HG02885 (cell line): Measurements from ENCODE around the gene RBFA.
A peak's percentile ranks its signal among the peaks of the same experiment; 100 is the strongest.
"Not testable (repeated sequence)": the region's sequence is repeated elsewhere in the genome, so short reads cannot be mapped to it uniquely, and the experiment has no call there.

Source experiments
- ATAC-seq: cut with Tn5 transposase; IDR thresholded peaks from one replicate; pipeline ENCODE4 v1.9.1; 2021; ENCODE audit warnings: mild to moderate bottlenecking; ENCODE audit not compliant: unreplicated experiment, poor library complexity

RBFA gene, protein sequence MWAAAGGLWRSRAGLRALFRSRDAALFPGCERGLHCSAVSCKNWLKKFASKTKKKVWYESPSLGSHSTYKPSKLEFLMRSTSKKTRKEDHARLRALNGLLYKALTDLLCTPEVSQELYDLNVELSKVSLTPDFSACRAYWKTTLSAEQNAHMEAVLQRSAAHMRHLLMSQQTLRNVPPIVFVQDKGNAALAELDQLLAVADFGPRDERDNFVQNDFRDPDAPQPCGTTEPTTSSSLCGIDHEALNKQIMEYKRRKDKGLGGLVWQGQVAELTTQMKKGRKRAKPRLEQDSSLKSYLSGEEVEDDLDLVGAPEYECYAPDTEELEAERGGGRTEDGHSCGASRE

GRCh38 chr18:80034068-80034851, at the start of gene RBFA:
RBFA (plus strand) TSS chr18:80034434; CDS start chr18:80034496, 62 bp downstream.
- ATAC-seq: peak; percentile 75

- ATAC-seq: no peak
Measured at GRCh38 chr18:79985172-79985571, 49.1 kb upstream of the RBFA start.

GRCh38 chr18:79986726-79987125, 47.5 kb upstream of the RBFA start:
- ATAC-seq: no peak

DNA sequence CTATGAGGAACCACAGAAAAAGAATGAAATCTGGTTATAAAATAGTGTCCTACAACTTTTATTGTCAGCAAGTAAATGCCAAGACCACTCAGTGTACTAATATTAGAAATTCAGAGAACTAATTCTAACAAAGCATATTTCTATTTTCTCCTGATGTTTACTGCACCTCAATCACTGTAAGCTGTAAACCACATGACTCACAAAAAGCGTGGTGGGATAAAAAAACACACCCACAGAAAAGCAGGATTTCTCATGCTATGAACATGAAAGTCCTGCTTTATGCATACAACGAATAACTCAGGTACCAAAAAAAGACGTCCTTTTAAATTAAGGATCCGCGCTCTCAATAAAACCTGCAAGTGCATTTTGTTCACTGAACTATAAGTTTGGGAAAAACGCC, 46.7 kb upstream of the RBFA start:
- no peak for ATAC-seq

- peak; percentile 69 for ATAC-seq
Measured at GRCh38 chr18:79988071-79988450, 46.2 kb upstream of the RBFA start.

DNA sequence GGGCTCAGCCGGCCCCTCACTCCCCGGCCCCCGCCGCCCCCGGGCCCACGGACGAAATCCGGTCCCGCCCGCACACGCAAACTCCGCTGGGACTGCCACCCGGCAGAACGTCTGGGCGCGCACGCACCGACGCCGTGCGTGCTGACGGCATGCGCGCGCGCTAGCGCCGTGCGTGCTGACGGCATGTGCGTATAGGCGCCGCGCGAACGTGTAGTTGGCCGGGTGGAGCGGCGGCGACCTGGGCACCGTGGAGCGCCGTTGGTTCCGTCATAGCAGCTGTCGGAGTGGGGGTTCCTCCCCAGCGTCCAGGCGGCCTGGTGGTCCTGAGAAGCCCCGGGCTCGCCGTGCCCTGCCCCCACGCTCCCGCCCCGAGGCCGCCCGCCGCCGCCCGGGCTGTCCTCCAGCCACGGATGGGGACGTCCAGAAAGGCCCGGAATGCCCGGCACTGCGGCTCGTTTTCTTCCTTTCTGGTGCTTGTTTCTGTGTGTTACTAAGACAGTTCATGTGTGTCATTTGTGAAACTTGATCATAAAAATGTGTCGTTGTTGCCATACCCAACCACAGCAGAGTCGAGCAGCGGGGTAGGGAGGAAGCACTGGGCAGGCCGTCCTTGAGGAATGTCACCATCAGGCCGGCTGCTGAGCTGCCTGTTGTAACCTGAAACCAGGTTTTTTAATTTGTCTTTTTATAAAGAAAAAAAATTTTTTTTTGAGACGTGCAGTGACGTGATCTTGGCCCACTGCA, 45.6 kb upstream of the RBFA start, which contains the start of gene TXNL4A:
Gene TXNL4A (minus strand): TSS at position 113 of the 744 bp plus-strand sequence. CDS start 171 bp downstream, outside the sequence.
- ATAC-seq: peak; percentile 97

DNA sequence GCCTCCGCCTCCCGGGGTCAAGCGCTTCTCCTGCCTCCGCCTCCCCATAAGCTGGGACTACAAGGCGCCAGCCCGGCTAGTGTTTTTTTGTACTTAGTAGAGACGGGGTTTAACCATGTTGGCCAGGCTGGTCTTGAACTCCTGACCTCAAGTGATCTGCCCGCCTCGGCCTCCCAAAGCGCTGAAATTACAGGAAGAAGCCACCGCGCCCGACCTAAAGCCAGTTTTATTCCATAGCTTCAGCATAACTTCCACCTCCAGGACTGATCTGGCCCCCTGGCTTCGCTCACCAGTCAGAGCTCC, 45.1 kb upstream of the RBFA start:
- ATAC-seq: no peak

- no peak for ATAC-seq
Measured at GRCh38 chr18:79991494-79991893, 42.7 kb upstream of the RBFA start.

GRCh38 chr18:79999701-80000100, 34.5 kb upstream of the RBFA start:
- ATAC-seq: not testable (repeated sequence)

- ATAC-seq: no peak
Measured at GRCh38 chr18:80000877-80001276, 33.4 kb upstream of the RBFA start.

DNA sequence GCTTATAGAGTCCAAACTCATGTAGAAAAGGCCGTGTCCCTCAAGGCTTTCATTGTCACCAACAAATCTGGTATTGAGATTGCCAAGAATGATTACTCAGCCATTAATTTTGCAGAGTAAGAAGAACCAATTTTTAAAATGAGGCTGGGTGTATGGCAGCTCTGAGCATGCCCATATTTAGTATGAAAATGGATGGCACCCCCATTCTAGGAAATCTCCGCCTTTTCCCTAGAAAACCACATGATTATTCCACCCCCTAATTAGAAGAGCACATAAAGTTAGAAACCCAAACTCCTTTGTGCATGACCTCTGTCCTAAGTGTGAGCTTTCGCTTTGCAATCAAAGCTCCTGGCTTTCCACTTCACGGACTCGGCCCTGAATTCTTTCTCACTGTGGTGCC, 31.8 kb upstream of the RBFA start:
- no peak for ATAC-seq

DNA sequence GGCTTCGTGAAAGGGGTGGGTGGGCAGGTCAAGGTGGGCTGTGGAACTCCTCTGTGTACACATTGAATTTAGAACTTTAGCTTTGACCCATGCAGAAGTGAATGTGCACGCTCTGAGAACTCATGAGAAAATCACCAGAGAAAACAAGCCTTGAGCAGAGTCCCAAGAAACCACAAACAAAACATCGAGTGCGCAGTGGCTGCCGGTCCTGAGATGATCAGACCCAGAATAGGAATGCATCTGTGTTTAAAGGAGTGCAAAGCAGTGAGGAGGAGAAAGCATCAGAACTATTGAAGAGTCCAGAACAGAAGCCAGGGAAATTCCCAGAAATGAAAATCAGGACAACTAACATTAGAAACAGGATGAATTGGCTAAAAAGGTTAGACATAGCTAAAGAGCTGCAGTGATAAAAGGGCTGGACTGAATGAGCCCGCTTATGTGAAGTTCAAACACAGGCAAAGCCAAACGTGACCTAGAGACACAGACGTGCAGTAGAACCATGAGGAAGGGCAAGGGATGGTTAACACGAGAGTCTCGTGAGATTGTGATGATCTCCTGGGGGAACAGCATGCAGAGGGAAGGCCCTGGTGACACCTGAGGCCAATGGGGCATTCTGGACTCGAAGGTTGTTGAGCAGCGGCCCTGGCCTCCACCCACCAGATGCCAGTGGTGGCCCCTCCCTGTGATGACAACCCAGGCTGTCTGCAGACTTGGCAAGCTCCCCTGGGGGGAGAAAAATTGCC, 29.5 kb upstream of the RBFA start:
- ATAC-seq: no peak

DNA sequence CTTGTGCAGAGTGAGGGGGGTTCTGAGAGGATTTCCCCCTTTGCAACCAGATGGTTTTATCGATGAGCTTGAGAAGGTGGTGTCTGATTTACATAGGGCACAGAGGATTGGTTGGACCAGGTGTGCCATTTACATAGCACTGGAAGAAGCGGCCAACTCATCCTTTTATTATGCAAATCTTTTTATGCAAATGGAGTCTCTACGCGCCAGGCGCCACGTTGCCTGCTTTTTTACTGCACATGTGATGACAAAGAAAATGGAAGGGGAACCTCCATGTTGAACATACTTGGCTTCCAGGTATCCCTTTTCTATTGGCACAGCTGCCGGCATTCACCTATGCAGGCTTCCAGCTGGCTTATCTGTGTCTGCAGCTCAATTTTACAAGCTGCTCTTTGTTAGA, 27.5 kb upstream of the RBFA start:
- ATAC-seq: no peak

GRCh38 chr18:80009661-80010550, 24.3 kb upstream of the RBFA start:
- ATAC-seq: no peak

DNA sequence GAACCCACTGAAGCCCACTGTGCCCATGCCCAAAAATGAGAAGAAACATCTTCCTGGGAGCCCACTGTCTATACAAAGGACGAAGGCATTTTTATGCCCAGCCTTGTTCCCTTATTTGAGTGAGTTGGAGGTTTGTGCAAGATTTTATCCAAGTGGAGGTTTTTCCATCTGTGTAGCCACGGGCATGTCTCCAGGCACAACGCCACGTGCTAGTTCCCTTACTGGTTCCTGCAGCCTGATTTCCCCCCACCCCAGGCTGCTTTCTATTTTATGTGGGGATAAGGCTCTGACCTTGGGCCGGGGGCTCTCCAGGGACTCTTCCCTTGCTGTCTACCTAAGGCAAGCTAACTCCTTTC, 23.7 kb upstream of the RBFA start:
- no peak for ATAC-seq

GRCh38 chr18:80011496-80012137, 22.6 kb upstream of the RBFA start:
- ATAC-seq: not testable (repeated sequence)

- no peak for ATAC-seq
Measured at GRCh38 chr18:80012714-80013113, 21.5 kb upstream of the RBFA start.

- ATAC-seq: no peak
Measured at GRCh38 chr18:80022613-80023012, 11.6 kb upstream of the RBFA start.

GRCh38 chr18:80023173-80023572, 11.1 kb upstream of the RBFA start:
- ATAC-seq: no peak
